MCF 10A (cell line): ENCODE measurements around the gene UBE2D3. TPM values are rescaled to one million over a fixed set of nuclear protein-coding genes. Genes with fewer than 3 reads are reported as not detected.
A peak's percentile ranks its signal among the peaks of the same experiment; 100 is the strongest.

ENCODE experiments used
- BruUV-seq: library from RNA; stranded (reverse); fragments of 400-500 nt; replicated peaks from 2 replicates; lab custom pipeline; 2021; lab: Mats Ljungman, UMichigan
- CTCF ChIA-PET: fragments of 300-600 bp; sonication (Branson Sonifier 250); formaldehyde crosslinking; extraction: SDS; loops from one replicate; lab custom pipeline; 2021; ENCODE audit warnings: antibody characterized with exemption, inconsistent platforms; lab: Yijun Ruan, JAX
- POLR2A ChIA-PET: fragments of 300-600, 350-650 bp; sonication (Branson Sonifier 250); formaldehyde crosslinking; extraction: SDS; loops from one replicate; lab custom pipeline; 2020; ENCODE audit warnings: antibody characterized with exemption, inconsistent platforms; lab: Yijun Ruan, JAX
- DNase-seq: peaks from one replicate; pipeline ENCODE4 v3.0.0-alpha.2; 2018; ENCODE audit not compliant: unreplicated experiment
- H3K27ac Mint-ChIP-seq: one replicate; pipeline ENCODE4 v1.8.0; 2022; ENCODE audit warnings: mild to moderate bottlenecking, low read depth, mixed read lengths; ENCODE audit not compliant: unreplicated experiment
- H3K27me3 Mint-ChIP-seq: one replicate; pipeline ENCODE4 v1.8.0; 2022; ENCODE audit warnings: mixed read lengths; ENCODE audit not compliant: insufficient read depth, unreplicated experiment
- H3K36me3 Mint-ChIP-seq: one replicate; pipeline ENCODE4 v1.8.0; 2022; ENCODE audit warnings: mild to moderate bottlenecking, moderate library complexity, mixed read lengths; ENCODE audit not compliant: insufficient read depth, unreplicated experiment
- H3K4me1 Mint-ChIP-seq: one replicate; pipeline ENCODE4 v1.8.0; 2022; ENCODE audit warnings: mixed read lengths; ENCODE audit not compliant: insufficient read depth, unreplicated experiment
- H3K4me3 Mint-ChIP-seq: one replicate; pipeline ENCODE4 v1.8.0; 2022; ENCODE audit warnings: mild to moderate bottlenecking, moderate library complexity, mixed read lengths; ENCODE audit not compliant: unreplicated experiment
- H3K9me3 Mint-ChIP-seq: one replicate; pipeline ENCODE4 v1.8.0; 2022; ENCODE audit warnings: mixed read lengths; ENCODE audit not compliant: unreplicated experiment
- intact Hi-C: fragments of 100-400 bp; cut with micrococcal nuclease; formaldehyde crosslinking; loops from 2 replicates; pipeline ENCODE4 v1.14.1; 2022
- total RNA-seq: library from RNA; stranded (reverse); gene quantifications from 2 replicates; pipeline ENCODE4 v1.2.3, GENCODE V29; 2022
- TF ChIP-seq, protein P1 (sequence below): fragments of 200-600 bp; IDR thresholded peaks from one replicate; pipeline ENCODE4 v1.8.0; 2022; ENCODE audit warnings: antibody characterized with exemption, mild to moderate bottlenecking; ENCODE audit not compliant: unreplicated experiment

UBE2D3 gene
- total RNA-seq, 1 experiment from 2014 or later: 505 TPM

DNA sequence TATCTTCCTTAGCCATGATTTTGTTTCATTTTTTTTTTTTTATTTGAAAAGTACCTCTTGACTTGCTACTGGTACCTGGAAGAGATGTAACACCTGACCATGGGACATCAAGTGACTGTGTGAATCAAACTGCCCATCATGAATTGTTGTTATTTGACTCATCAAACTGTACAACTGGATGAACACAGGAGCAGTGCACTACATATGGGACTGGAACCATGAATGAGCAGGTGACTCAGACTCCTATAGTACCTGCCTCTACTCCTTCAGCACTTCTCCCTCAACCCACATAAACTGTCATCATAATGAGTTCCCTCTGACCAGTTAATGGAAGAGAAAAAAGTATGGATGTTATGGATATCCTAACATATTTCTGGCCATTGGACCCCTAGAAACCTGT lies 15.9 kb upstream of the UBE2D3 start:
- Mint-ChIP-seq H3K4me1 (no peaks in the 10 kb centered on the region), H3K27ac (no peak overlapping the region), H3K4me3 (no peak overlapping the region), H3K27me3 (no peaks in the 10 kb centered on the region), H3K36me3 (no peaks in the 10 kb centered on the region), H3K9me3 (no peaks in the 10 kb centered on the region)
- peak; percentile 1 for DNase-seq
- no TSS peak for BruUV-seq
- POLR2A ChIA-PET: interaction anchor here (7.5 kb wide), 1 partner anchor 16 kb away, joined by 52 read pairs; the partner anchor contains the start of gene UBE2D3
- intact Hi-C loops: no loop called here
- TF ChIP-seq, protein P1, sequence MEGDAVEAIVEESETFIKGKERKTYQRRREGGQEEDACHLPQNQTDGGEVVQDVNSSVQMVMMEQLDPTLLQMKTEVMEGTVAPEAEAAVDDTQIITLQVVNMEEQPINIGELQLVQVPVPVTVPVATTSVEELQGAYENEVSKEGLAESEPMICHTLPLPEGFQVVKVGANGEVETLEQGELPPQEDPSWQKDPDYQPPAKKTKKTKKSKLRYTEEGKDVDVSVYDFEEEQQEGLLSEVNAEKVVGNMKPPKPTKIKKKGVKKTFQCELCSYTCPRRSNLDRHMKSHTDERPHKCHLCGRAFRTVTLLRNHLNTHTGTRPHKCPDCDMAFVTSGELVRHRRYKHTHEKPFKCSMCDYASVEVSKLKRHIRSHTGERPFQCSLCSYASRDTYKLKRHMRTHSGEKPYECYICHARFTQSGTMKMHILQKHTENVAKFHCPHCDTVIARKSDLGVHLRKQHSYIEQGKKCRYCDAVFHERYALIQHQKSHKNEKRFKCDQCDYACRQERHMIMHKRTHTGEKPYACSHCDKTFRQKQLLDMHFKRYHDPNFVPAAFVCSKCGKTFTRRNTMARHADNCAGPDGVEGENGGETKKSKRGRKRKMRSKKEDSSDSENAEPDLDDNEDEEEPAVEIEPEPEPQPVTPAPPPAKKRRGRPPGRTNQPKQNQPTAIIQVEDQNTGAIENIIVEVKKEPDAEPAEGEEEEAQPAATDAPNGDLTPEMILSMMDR: no peak
- CTCF ChIA-PET: no interaction called here

DNA sequence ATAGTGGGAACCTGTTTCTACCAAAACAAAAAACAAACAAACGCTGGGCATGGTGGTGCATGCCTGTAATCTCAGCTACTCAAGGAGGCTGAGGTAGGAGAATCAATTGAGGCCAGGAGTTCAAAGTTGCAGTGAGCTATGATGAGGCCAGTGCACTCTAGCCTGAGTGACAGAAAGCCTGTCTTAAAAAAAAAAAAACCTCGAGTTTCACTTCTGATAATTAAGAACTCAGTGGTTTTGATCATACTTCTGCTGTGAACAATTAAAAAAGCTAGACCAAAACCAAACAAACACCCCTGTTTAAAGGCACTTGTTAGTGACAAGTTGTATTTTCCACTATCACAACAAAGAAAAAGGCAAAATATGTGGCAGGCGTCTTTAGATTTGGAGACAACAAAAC lies 15.0 kb upstream of the UBE2D3 start:
- no peaks in the 10 kb centered on the region for H3K9me3 Mint-ChIP-seq
- H3K4me1 Mint-ChIP-seq: no peaks in the 10 kb centered on the region
- CTCF ChIA-PET: interaction anchor here (0.6 kb wide), 1 partner anchor 43 kb away, joined by 3 read pairs; no protein-coding TSS in a partner anchor
- no TSS peak for BruUV-seq
- POLR2A ChIA-PET: interaction anchor here (7.5 kb wide), 1 partner anchor 15 kb away, joined by 52 read pairs; the partner anchor contains the start of gene UBE2D3
- TF ChIP-seq, protein P1: no peak
- no peaks in the 10 kb centered on the region for H3K27me3 Mint-ChIP-seq
- intact Hi-C loops: no loop called here
- no peak overlapping the region for H3K4me3 Mint-ChIP-seq
- H3K27ac Mint-ChIP-seq: no peak overlapping the region
- no peaks in the 10 kb centered on the region for H3K36me3 Mint-ChIP-seq
- DNase-seq: no peak

DNA sequence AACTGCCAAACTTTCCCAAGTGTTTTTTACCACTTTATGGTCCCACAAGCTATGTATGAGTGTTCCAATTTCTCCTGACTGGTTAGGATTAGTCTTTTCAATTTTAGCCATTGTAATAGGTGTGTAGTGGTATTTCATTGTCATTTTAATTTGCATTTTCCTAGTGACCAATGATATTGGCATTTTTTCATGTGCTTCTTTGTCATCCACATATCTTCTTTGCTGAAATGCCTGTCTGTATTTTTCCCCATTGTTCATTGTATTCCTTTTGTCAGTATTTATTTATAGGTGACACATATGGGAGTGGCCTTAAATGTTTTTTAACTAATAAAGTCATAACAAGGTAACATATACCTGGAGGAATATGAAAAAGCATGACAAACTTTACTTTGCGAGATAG lies 9.2 kb upstream of the UBE2D3 start:
- CTCF ChIA-PET: interaction anchor here (1.6 kb wide), 1 partner anchor 216 kb away, joined by 6 read pairs; no protein-coding TSS in a partner anchor
- Mint-ChIP-seq H3K9me3 (no peaks in the 10 kb centered on the region), H3K27me3 (no peaks in the 10 kb centered on the region), H3K4me3 (no peak overlapping the region), H3K36me3 (peaks cover 10% of the 10 kb centered on the region), H3K27ac (no peak overlapping the region), H3K4me1 (peaks cover 7% of the 10 kb centered on the region)
- POLR2A ChIA-PET: interaction anchor here (7.5 kb wide), 1 partner anchor 9 kb away, joined by 52 read pairs; the partner anchor contains the start of gene UBE2D3
- intact Hi-C loops: no loop called here
- no peak for DNase-seq
- no TSS peak for BruUV-seq
- TF ChIP-seq, protein P1: no peak

DNA sequence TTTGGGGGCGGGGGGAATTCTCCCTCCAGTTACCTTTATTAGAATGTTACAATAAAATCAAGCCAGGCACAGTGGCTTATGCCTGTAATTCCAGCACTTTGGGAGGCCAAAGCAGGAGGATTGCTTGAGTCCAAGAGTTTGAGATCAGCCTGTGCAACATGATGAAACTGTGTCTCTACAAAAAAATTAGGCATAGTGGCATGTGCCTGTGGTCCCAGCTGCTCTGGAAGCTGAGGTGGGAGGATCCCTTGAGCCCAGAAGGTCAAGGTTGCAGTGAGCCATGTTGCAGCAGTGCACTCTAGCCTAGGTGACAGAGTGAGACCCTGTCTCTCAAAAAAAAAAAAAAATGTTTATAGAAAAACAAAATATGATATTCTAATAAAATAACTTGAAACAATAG lies 5.3 kb upstream of the UBE2D3 start:
- ChIA-PET CTCF (interaction anchor here (0.6 to 0.8 kb wide), 2 partner anchors 29 to 205 kb away, joined by 3 to 4 read pairs; no protein-coding TSS in a partner anchor), POLR2A (interaction anchor here (0.6 to 0.7 kb wide), 3 partner anchors 10 to 50 kb away, joined by 3 to 4 read pairs (median 3); no protein-coding TSS in a partner anchor)
- no peak for DNase-seq
- H3K27me3 Mint-ChIP-seq: no peaks in the 10 kb centered on the region
- H3K36me3 Mint-ChIP-seq: peaks cover 10% of the 10 kb centered on the region
- TF ChIP-seq, protein P1: no peak
- no peak overlapping the region for H3K4me3 Mint-ChIP-seq
- H3K4me1 Mint-ChIP-seq: peaks cover 14% of the 10 kb centered on the region
- no peaks in the 10 kb centered on the region for H3K9me3 Mint-ChIP-seq
- intact Hi-C loops: no loop called here
- no peak overlapping the region for H3K27ac Mint-ChIP-seq
- no TSS peak for BruUV-seq
